BE2C (cell line): ENCODE data around the gene FUT6.
"Not testable (repeated sequence)": the region's sequence is repeated elsewhere in the genome, so short reads cannot be mapped to it uniquely, and the experiment has no call there.

Experiments
- DNase-seq: peaks from one replicate; pipeline ENCODE4 v3.0.0-alpha.2; 2020
- H3K27me3 ChIP-seq: fragments of 250-450 bp; sonication (Bioruptor Pico); 2 replicates; pipeline ENCODE4 v1.5.1; 2020; ENCODE audit warnings: mild to moderate bottlenecking
- H3K36me3 ChIP-seq: fragments of 250-450 bp; sonication (Bioruptor Pico); 2 replicates; pipeline ENCODE4 v1.5.1; 2020; ENCODE audit warnings: mild to moderate bottlenecking
- H3K4me1 ChIP-seq: fragments of 250-450 bp; sonication (Bioruptor Pico); 2 replicates; pipeline ENCODE4 v1.5.1; 2020
- H3K4me3 ChIP-seq: 2 replicates; pipeline ENCODE4 v1.5.1; 2011; ENCODE audit warnings: low read depth, low read length
- H3K9me3 ChIP-seq: fragments of 250-450 bp; sonication (Bioruptor Pico); 2 replicates; pipeline ENCODE4 v1.5.1; 2020
- CTCF ChIP-seq: IDR thresholded peaks from 2 replicates; pipeline ENCODE4 v1.5.1; 2012; ENCODE audit warnings: mild to moderate bottlenecking, low read depth, low read length

FUT6 gene

GRCh38 chr19:5844456-5845433, 5.2 kb upstream of the FUT6 start:
- DNase-seq = no peak
- Histone ChIP-seq H3K36me3 (no peaks in the 10 kb centered on the region), H3K4me3 (no peak overlapping the region), H3K4me1 (no peaks in the 10 kb centered on the region), H3K9me3 (no peaks in the 10 kb centered on the region; the same call in 1 of the 2 replicates), H3K27me3 (no peaks in the 10 kb centered on the region)
- TF ChIP-seq CTCF = no peak

GRCh38 chr19:5843295-5843927, 3.9 kb upstream of the FUT6 start:
- no peak for TF ChIP-seq CTCF

GRCh38 chr19:5841735-5842111, 2.2 kb upstream of the FUT6 start:
- not testable (repeated sequence) for H3K4me3 ChIP-seq, DNase-seq, H3K27me3 ChIP-seq, H3K4me1 ChIP-seq, H3K9me3 ChIP-seq, H3K36me3 ChIP-seq

More at GRCh38 chr19:5843295-5843927, 3.9 kb upstream of the FUT6 start:
- no peak overlapping the region for H3K4me3 ChIP-seq
- H3K9me3 ChIP-seq = no peaks in the 10 kb centered on the region; the same call in 1 of the 2 replicates
- no peaks in the 10 kb centered on the region for H3K4me1 ChIP-seq
- DNase-seq = no peak
- H3K36me3 ChIP-seq = no peaks in the 10 kb centered on the region
- no peaks in the 10 kb centered on the region for H3K27me3 ChIP-seq

- no peaks in the 10 kb centered on the region for H3K27me3 ChIP-seq
- no peaks in the 10 kb centered on the region for H3K4me1 ChIP-seq
- DNase-seq = no peak
- no peak overlapping the region for H3K4me3 ChIP-seq
- H3K36me3 ChIP-seq = no peaks in the 10 kb centered on the region
- TF ChIP-seq CTCF = no peak
- no peaks in the 10 kb centered on the region; the same call in 1 of the 2 replicates for H3K9me3 ChIP-seq
Observed at GRCh38 chr19:5838353-5839064, 993 bp downstream of the FUT6 start.

GRCh38 chr19:5837761-5838352, 1.6 kb downstream of the FUT6 start:
- H3K36me3 ChIP-seq = no peaks in the 10 kb centered on the region
- no peak for DNase-seq
- no peaks in the 10 kb centered on the region for H3K4me1 ChIP-seq
- no peak overlapping the region for H3K4me3 ChIP-seq
- no peak for TF ChIP-seq CTCF
- no peaks in the 10 kb centered on the region; the same call in 1 of the 2 replicates for H3K9me3 ChIP-seq
- no peaks in the 10 kb centered on the region for H3K27me3 ChIP-seq
